Esophagus mucosa (tissue), 1 donor: ENCODE measurements around the gene METTL9. TPM values are rescaled to one million over a fixed set of nuclear protein-coding genes. Genes with fewer than 3 reads are reported as not detected.
A peak's percentile ranks its signal among the peaks of the same experiment; 100 is the strongest.
"Not testable (repeated sequence)": the region's sequence is repeated elsewhere in the genome, so short reads cannot be mapped to it uniquely, and the experiment has no call there.

Experiments
- ATAC-seq: fragments of 200-7000 bp; cut with Tn5 transposase; one replicate; pipeline ENCODE4 v1.9.1; 2020
- total RNA-seq: library from RNA; stranded (reverse); gene quantifications from one replicate; pipeline ENCODE4 v1.2.4, GENCODE V29; 2023
- donor health status: DM: yes; HTN: yes; CAD: no.

Gene METTL9
- total RNA-seq, 1 donor from 2014 or later: 89.2 TPM

- ATAC-seq: peak; percentile 57
Observed at GRCh38 chr16:21663889-21664647, 64.7 kb downstream of the METTL9 start, which contains the start of gene OTOA. Gene OTOA, plus strand, starts transcription at chr16:21663968. Its CDS starts 14,547 bp downstream, at chr16:21678515.

- no peak for ATAC-seq
Observed at GRCh38 chr16:21664801-21665492, 65.6 kb downstream of the METTL9 start.

- no peak for ATAC-seq
Observed at GRCh38 chr16:21666772-21667171, 67.4 kb downstream of the METTL9 start.

GRCh38 chr16:21667575-21667974 is 68.2 kb downstream of the METTL9 start:
- ATAC-seq: no peak

GRCh38 chr16:21673469-21673868 is 74.1 kb downstream of the METTL9 start:
- no peak for ATAC-seq

GRCh38 chr16:21674456-21674855 is 75.1 kb downstream of the METTL9 start:
- not testable (repeated sequence) for ATAC-seq

- not testable (repeated sequence) for ATAC-seq
Observed at GRCh38 chr16:21680714-21681113, 81.3 kb downstream of the METTL9 start.

- ATAC-seq: no peak
Observed at GRCh38 chr16:21683184-21683583, 83.8 kb downstream of the METTL9 start.

GRCh38 chr16:21684199-21684598 is 84.8 kb downstream of the METTL9 start:
- ATAC-seq: no peak

- no peak for ATAC-seq
Observed at GRCh38 chr16:21685034-21685455, 85.7 kb downstream of the METTL9 start.

GRCh38 chr16:21689107-21689506 is 89.7 kb downstream of the METTL9 start:
- no peak for ATAC-seq

- ATAC-seq: not testable (repeated sequence)
Observed at GRCh38 chr16:21690967-21691366, 91.6 kb downstream of the METTL9 start.

- no peak for ATAC-seq
Observed at GRCh38 chr16:21694609-21695008, 95.2 kb downstream of the METTL9 start.

- ATAC-seq: no peak
Observed at GRCh38 chr16:21697032-21697431, 97.7 kb downstream of the METTL9 start.

- ATAC-seq: no peak
Observed at GRCh38 chr16:21698169-21699032, 99.0 kb downstream of the METTL9 start.

- ATAC-seq: no peak
Observed at GRCh38 chr16:21701271-21701670, 101.9 kb downstream of the METTL9 start.

GRCh38 chr16:21702276-21702675 is 102.9 kb downstream of the METTL9 start:
- no peak for ATAC-seq

GRCh38 chr16:21703156-21703555 is 103.8 kb downstream of the METTL9 start:
- ATAC-seq: no peak

GRCh38 chr16:21703589-21704174 is 104.3 kb downstream of the METTL9 start:
- ATAC-seq: peak; percentile 63

- ATAC-seq: no peak
Observed at GRCh38 chr16:21704266-21704665, 104.9 kb downstream of the METTL9 start.

GRCh38 chr16:21704733-21705132 is 105.4 kb downstream of the METTL9 start:
- no peak for ATAC-seq
